Upper lobe of left lung (tissue), 6 donors: Measurements from ENCODE around the gene ZMYND11. TPM values are rescaled to one million over a fixed set of nuclear protein-coding genes. Genes with fewer than 3 reads are reported as not detected.
A peak's percentile ranks its signal among the peaks of the same experiment; 100 is the strongest.

Source experiments
- ATAC-seq, 2 donors: fragments of 200-7000 bp; cut with Tn5 transposase; one replicate each; pipeline ENCODE4 v1.9.1; 2022; ENCODE audit warnings: mild to moderate bottlenecking in 2 of 2, moderate library complexity in 2 of 2; ENCODE audit not compliant: low FRiP score in 2 of 2
- DNase-seq, 2 donors: peaks; one replicate each; pipeline ENCODE4 v3.0.0-alpha.2; 2019 to 2020
- H3K27ac ChIP-seq, 4 donors: fragments of 200-600 bp; sonication (generic); one replicate each; pipeline ENCODE4 v1.5.1; 2016 to 2019
- H3K27me3 ChIP-seq, 4 donors: fragments of 200-600 bp; sonication (generic); one replicate each; pipeline ENCODE4 v1.5.1; 2017 to 2019
- H3K36me3 ChIP-seq, 4 donors: fragments of 200-600 bp; sonication (generic); one replicate each; pipeline ENCODE4 v1.5.1; 2016 to 2019
- H3K4me1 ChIP-seq, 4 donors: fragments of 200-600 bp; sonication (generic); one replicate each; pipeline ENCODE4 v1.5.1; 2018 to 2019
- H3K4me3 ChIP-seq, 4 donors: fragments of 200-600 bp; sonication (generic); one replicate each; pipeline ENCODE4 v1.5.1; 2017 to 2019; ENCODE audit warnings: mild to moderate bottlenecking in 2 of 4, moderate library complexity in 1 of 4
- H3K9me3 ChIP-seq, 4 donors: fragments of 200-600 bp; sonication (generic); one replicate each; pipeline ENCODE4 v1.5.1; 2018 to 2019
- EP300 ChIP-seq, 4 donors: sonication (generic); formaldehyde crosslinking; IDR thresholded peaks; one replicate each; pipeline ENCODE4 v1.5.1; 2017; ENCODE audit warnings: antibody characterized with exemption in 4 of 4, control low read depth in 2 of 4
- POLR2A ChIP-seq, 4 donors: fragments of 450-650 bp; IDR thresholded peaks; one replicate each; pipeline ENCODE4 v1.5.1; 2016 to 2017; ENCODE audit warnings: antibody characterized with exemption in 4 of 4, mild to moderate bottlenecking in 2 of 4
- POLR2AphosphoS5 ChIP-seq, 2 donors: sonication (generic); formaldehyde crosslinking; IDR thresholded peaks; one replicate each; pipeline ENCODE4 v1.5.1; 2017; ENCODE audit warnings: antibody characterized with exemption in 2 of 2
- WGBS, 2 donors: methylation state at CpG; one replicate each; pipeline ENCODE4 v1.1.5; 2017 to 2018; 5-methylcytosine and 5-hydroxymethylcytosine counted together
- total RNA-seq, 6 donors: library from RNA; depleted of rRNA in 4 of 6; stranded (reverse); fragments of >200 nt in 4 of 6; gene quantifications; one replicate each; pipeline versions ENCODE4 v1.1.0 to v1.2.1, GENCODE V29; 2016 to 2021
- TF ChIP-seq, protein P1 (sequence below), 6 experiments: fragments of 450-650 bp in 4 of 6; fragments of 200-600 bp in 2 of 6; sonication (generic) in 2 of 6; IDR thresholded peaks; one replicate each; pipeline ENCODE4 v1.5.1; 2016 to 2019; ENCODE audit warnings: antibody characterized with exemption in 6 of 6
- donor health status: DM: no; HTN: no; CAD: no; lungs with moderate emphysema.
- donor health status: DM: no; HTN: yes; CAD: no; lungs with severe emphysema.

ZMYND11 gene
- total RNA-seq, 6 donors from 2014 or later = 46.1 to 76.5 (median 63.4) TPM

- 79 to 87% methylated on average over 7 of the region's 7 CpGs for WGBS, 2 donors
- ATAC-seq = no peak
- peaks cover 0 to 39% (median 16%) of the 10 kb centered on the region in 4 donors for H3K36me3 ChIP-seq
These were observed 148.7 kb downstream of the ZMYND11 start for GRCh38 chr10:283916-284356.

DNA sequence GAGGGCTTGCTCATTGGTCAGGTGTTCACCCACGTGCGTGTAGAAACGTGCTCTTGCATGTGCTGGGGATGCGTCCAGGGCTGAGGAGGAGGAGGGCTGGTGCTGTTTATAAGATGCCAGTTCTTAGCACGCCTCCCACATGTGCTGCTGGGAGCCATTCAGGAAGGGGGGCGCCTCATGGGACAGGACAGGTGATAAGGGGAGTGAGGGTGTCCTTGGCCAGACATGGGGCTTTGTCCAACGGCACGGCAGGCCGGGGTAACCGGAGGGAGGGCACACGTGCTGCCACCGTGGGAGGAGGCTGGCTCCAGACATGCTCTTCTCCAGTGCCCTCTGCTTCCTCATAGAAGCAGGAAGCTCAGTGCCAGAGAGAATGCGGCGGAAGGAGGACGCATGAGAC, 150.0 kb downstream of the ZMYND11 start:
- Histone ChIP-seq H3K27ac (no peak overlapping the region), H3K36me3 (peaks cover 0 to 31% (median 16%) of the 10 kb centered on the region in 4 donors), H3K4me3 (no peak overlapping the region), H3K27me3 (no peaks in the 10 kb centered on the region), H3K4me1 (peaks cover 0 to 5% (median 1%) of the 10 kb centered on the region in 4 donors), H3K9me3 (no peaks in the 10 kb centered on the region)
- ATAC-seq = peak in 1 of 2 donors; percentile 31
- TF ChIP-seq, protein P1, sequence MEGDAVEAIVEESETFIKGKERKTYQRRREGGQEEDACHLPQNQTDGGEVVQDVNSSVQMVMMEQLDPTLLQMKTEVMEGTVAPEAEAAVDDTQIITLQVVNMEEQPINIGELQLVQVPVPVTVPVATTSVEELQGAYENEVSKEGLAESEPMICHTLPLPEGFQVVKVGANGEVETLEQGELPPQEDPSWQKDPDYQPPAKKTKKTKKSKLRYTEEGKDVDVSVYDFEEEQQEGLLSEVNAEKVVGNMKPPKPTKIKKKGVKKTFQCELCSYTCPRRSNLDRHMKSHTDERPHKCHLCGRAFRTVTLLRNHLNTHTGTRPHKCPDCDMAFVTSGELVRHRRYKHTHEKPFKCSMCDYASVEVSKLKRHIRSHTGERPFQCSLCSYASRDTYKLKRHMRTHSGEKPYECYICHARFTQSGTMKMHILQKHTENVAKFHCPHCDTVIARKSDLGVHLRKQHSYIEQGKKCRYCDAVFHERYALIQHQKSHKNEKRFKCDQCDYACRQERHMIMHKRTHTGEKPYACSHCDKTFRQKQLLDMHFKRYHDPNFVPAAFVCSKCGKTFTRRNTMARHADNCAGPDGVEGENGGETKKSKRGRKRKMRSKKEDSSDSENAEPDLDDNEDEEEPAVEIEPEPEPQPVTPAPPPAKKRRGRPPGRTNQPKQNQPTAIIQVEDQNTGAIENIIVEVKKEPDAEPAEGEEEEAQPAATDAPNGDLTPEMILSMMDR (IDR thresholded peaks at IDR 0.05) = no peak
- no peak for TF ChIP-seq POLR2AphosphoS5 (IDR thresholded peaks at IDR 0.05)
- no peak for TF ChIP-seq EP300 (IDR thresholded peaks at IDR 0.05)
- no peak for TF ChIP-seq POLR2A (IDR thresholded peaks at IDR 0.05)
- 66 to 85% methylated on average over 15 of the region's 15 CpGs for whole genome bisulfite sequencing, 2 donors
- DNase-seq = no peak

More at GRCh38 chr10:283916-284356, 148.7 kb downstream of the ZMYND11 start:
- Histone ChIP-seq H3K27ac (no peak overlapping the region), H3K4me3 (no peak overlapping the region), H3K4me1 (peaks cover 0 to 5% (median 1%) of the 10 kb centered on the region in 4 donors), H3K9me3 (no peaks in the 10 kb centered on the region), H3K27me3 (no peaks in the 10 kb centered on the region)
- DNase-seq = no peak
- TF ChIP-seq, protein P1 (IDR thresholded peaks at IDR 0.05) = no peak
- TF ChIP-seq POLR2AphosphoS5 (IDR thresholded peaks at IDR 0.05) = no peak
- no peak for TF ChIP-seq POLR2A (IDR thresholded peaks at IDR 0.05)
- no peak for TF ChIP-seq EP300 (IDR thresholded peaks at IDR 0.05)

DNA sequence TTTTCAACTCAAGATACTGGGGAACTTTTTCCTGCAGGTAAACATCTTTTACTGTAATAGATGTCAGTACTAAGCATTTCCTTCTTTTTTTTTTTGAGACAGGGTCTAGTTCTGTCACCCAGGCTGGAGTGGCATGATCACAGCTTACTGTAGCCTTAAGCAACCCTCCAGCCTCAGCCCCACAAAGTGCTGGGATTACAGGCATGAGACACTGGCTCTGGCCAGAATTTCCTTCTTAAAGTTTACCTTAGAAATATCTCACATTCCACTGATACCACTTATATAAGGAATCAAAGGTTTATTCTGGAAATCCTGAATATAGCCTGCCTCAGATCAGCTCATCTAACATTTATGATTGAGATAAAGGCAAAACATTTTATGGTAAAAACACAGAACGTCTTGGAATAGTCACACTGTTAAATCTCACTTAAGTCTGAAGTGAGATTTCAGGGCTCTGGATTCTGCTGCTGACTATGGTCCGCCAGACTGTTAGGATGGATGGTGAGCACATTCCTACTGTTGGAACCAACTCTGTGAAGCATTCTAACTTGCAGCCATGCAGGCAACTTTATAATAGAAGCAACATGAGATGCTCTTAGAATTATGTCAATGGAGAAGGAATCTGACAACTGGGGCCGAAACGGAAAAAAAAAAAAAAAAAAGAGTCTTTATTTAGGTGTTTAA, 151.9 kb downstream of the ZMYND11 start:
- H3K9me3 ChIP-seq = no peaks in the 10 kb centered on the region
- peaks cover 0 to 5% (median 1%) of the 10 kb centered on the region in 4 donors for H3K4me1 ChIP-seq
- H3K4me3 ChIP-seq = no peak overlapping the region
- TF ChIP-seq POLR2AphosphoS5 (IDR thresholded peaks at IDR 0.05) (no peak), EP300 (IDR thresholded peaks at IDR 0.05) (no peak), POLR2A (IDR thresholded peaks at IDR 0.05) (no peak)
- TF ChIP-seq, protein P1 (IDR thresholded peaks at IDR 0.05) = no peak
- no peak for DNase-seq
- H3K36me3 ChIP-seq = peaks cover 0 to 34% (median 11%) of the 10 kb centered on the region in 4 donors
- 76 to 82% methylated on average over 4 of the region's 4 CpGs for WGBS, 2 donors
- no peak overlapping the region for H3K27ac ChIP-seq
- no peak for ATAC-seq
- no peaks in the 10 kb centered on the region for H3K27me3 ChIP-seq

GRCh38 chr10:287814-288213, 152.6 kb downstream of the ZMYND11 start:
- TF ChIP-seq EP300 (IDR thresholded peaks at IDR 0.05) (no peak), POLR2A (IDR thresholded peaks at IDR 0.05) (no peak), POLR2AphosphoS5 (IDR thresholded peaks at IDR 0.05) (no peak)
- TF ChIP-seq, protein P1 (IDR thresholded peaks at IDR 0.05) = no peak
- DNase-seq = no peak

More at GRCh38 chr10:287814-288213, 152.6 kb downstream of the ZMYND11 start:
- Histone ChIP-seq H3K4me3 (no peak overlapping the region), H3K4me1 (peaks cover 0 to 5% (median 1%) of the 10 kb centered on the region in 4 donors), H3K27ac (no peak overlapping the region), H3K27me3 (no peaks in the 10 kb centered on the region), H3K36me3 (peaks cover 0 to 30% (median 7%) of the 10 kb centered on the region in 4 donors), H3K9me3 (no peaks in the 10 kb centered on the region)
- ATAC-seq = no peak
- WGBS, 2 donors = 95 to 97% methylated on average over 4 of the region's 4 CpGs
